Pancreas (tissue), 10 donors: Measurements from ENCODE around the gene GLIPR1L2. TPM values are rescaled to one million over a fixed set of nuclear protein-coding genes. Genes with fewer than 3 reads are reported as not detected.

Source experiments
- ATAC-seq, 4 donors: fragments of 200-7000 bp; cut with Tn5 transposase; one replicate each; pipeline versions ENCODE4 v1.8.0 to v1.9.1; 2020; ENCODE audit warnings: mild to moderate bottlenecking in 4 of 4, moderate library complexity in 4 of 4
- DNase-seq, 6 donors: peaks; one replicate each; pipeline ENCODE4 v3.0.0-alpha.2; 2020
- FAIRE-seq: peaks from 2 replicates; lab custom pipeline; 2012; peaks lifted over from hg19 to GRCh38; lab: Jason Lieb, UNC
- H3K27ac ChIP-seq, 4 donors: fragments of 200-600 bp; sonication (generic); 1 replicate in 3 of 4; 2 replicates in 1 of 4; pipeline versions ENCODE4 v1.5.0 to v1.8.0; 2020
- H3K27me3 ChIP-seq, 4 donors: fragments of 200-600 bp; one replicate each; pipeline ENCODE4 v1.8.0; 2021
- H3K36me3 ChIP-seq, 3 donors: fragments of 200-600 bp; sonication (generic) in 1 of 3; one replicate each; pipeline versions ENCODE4 v1.5.0 to v1.8.0; 2020 to 2021
- H3K4me1 ChIP-seq, 3 donors: fragments of 200-600 bp; one replicate each; pipeline ENCODE4 v1.8.0; 2021
- H3K4me3 ChIP-seq, 4 donors: fragments of 200-600 bp; sonication (generic) in 2 of 4; one replicate each; pipeline versions ENCODE4 v1.5.0 to v1.8.0; 2020 to 2021
- H3K9me3 ChIP-seq, 4 donors: fragments of 200-600 bp; one replicate each; pipeline ENCODE4 v1.8.0; 2021
- CTCF ChIP-seq, 4 donors: fragments of 200-600 bp; sonication (generic) in 3 of 4; IDR thresholded peaks; one replicate each; pipeline versions ENCODE4 v1.5.0 to v1.8.0; 2021; ENCODE audit warnings: antibody characterized with exemption in 4 of 4
- WGBS, 2 donors: extraction: QIAGEN DNeasy Blood & Tissue Kit; methylation state at CpG; one replicate each; pipeline ENCODE4 v1.1.7; 2013; 5-methylcytosine and 5-hydroxymethylcytosine counted together
- intact Hi-C, 3 donors: fragments of 100-400 bp; cut with DNase I; formaldehyde crosslinking; loops; one replicate each; pipeline versions ENCODE4 v1.11.1 to v1.14.2; 2022
- polyA plus RNA-seq, 2 donors: library from polyadenylated mRNA; stranded (reverse); fragments of 200-250 nt; gene quantifications; one replicate each; pipeline ENCODE4 v1.2.3, GENCODE V29; 2013
- total RNA-seq, 6 donors: library from RNA; stranded (reverse); fragmentation: NEBNext Ultra II Directional in 4 of 6; extraction: Animal tissue kit (Norgen Biotek cat#: 25700) in 4 of 6; gene quantifications; one replicate each; pipeline versions ENCODE4 v1.2.1 to v1.2.4, GENCODE V29; 2021 to 2023
- donor health status: healthy with polysubstance abuse.
- donor health status: DM: no; HTN: no; CAD: no; lungs with moderate emphysema.
- donor health status: DM: no; HTN: no; CAD: no.
- donor health status: control.
- donor health status: control.
- donor health status: Bipolar disorder and iron deficiency.
- donor health status: DM: yes; HTN: yes; CAD: no.
- donor health status: DM: no; HTN: no; CAD: no.
- donor health status: DM: no; HTN: no; CAD: no.
- donor health status: DM: yes; HTN: yes; CAD: no.

Gene GLIPR1L2
- total and polyA plus RNA-seq, 8 donors = 0.33 to 1.2 (median 0.47) TPM; not detected in 1

- Histone ChIP-seq H3K27me3 (no peaks in the 10 kb centered on the region), H3K27ac (peak overlapping the region in 2 of 4 donors; percentile 14 to 44), H3K36me3 (no peaks in the 10 kb centered on the region), H3K9me3 (no peaks in the 10 kb centered on the region), H3K4me3 (no peak overlapping the region), H3K4me1 (no peaks in the 10 kb centered on the region)
- TF ChIP-seq CTCF (IDR thresholded peaks at IDR 0.05) = no peak
- no peak for FAIRE-seq
- no peak for DNase-seq
- peak in 2 of 4 donors; percentile 18 to 30 for ATAC-seq
- 58 to 67% methylated on average over 5 of the region's 5 CpGs for WGBS, 2 donors
- intact Hi-C loops = no loop called here
Measured at GRCh38 chr12:75478116-75478794, 87.4 kb downstream of the GLIPR1L2 start.

GRCh38 chr12:75479963-75480461, 89.1 kb downstream of the GLIPR1L2 start:
- Histone ChIP-seq H3K9me3 (no peaks in the 10 kb centered on the region), H3K36me3 (no peaks in the 10 kb centered on the region), H3K27ac (peak overlapping the region in 2 of 4 donors; percentile 66 to 67), H3K27me3 (no peaks in the 10 kb centered on the region), H3K4me1 (no peaks in the 10 kb centered on the region), H3K4me3 (peak overlapping the region in 2 of 4 donors; percentile 21 to 46)
- intact Hi-C loops = no loop called here
- ATAC-seq (peak; percentile 27 to 67 (median 64)), FAIRE-seq (no peak), DNase-seq (no peak)
- 12 to 15% methylated on average over 2 of the region's 2 CpGs for WGBS, 2 donors
- TF ChIP-seq CTCF (IDR thresholded peaks at IDR 0.05) = no peak

- H3K27me3 ChIP-seq = no peaks in the 10 kb centered on the region
- no peaks in the 10 kb centered on the region for H3K9me3 ChIP-seq
- no peaks in the 10 kb centered on the region for H3K36me3 ChIP-seq
- H3K27ac ChIP-seq = peak within 1 kb of the TSS in 2 of 4 donors; percentile 66 to 67
- 14 to 17% methylated on average over 8 of the region's 8 CpGs for WGBS, 2 donors
- H3K4me3 ChIP-seq = peak within 1 kb of the TSS in 3 of 4 donors; percentile 5 to 46 (median 21)
- intact Hi-C loops = no loop called here
- H3K4me1 ChIP-seq = no peaks in the 10 kb centered on the region
- FAIRE-seq (no peak), ATAC-seq (peak; percentile 78 to 87 (median 86)), DNase-seq (peak; percentile 14 to 60 (median 48))
- no peak for TF ChIP-seq CTCF (IDR thresholded peaks at IDR 0.05)
Measured at GRCh38 chr12:75480469-75480949, 89.6 kb downstream of the GLIPR1L2 start, which contains the start of gene GLIPR1. Gene GLIPR1, plus strand, starts transcription at chr12:75480755. Its CDS starts 126 bp downstream, at chr12:75480881.

- Histone ChIP-seq H3K4me1 (no peaks in the 10 kb centered on the region), H3K27ac (peak overlapping the region in 2 of 4 donors; percentile 66 to 67), H3K9me3 (no peaks in the 10 kb centered on the region), H3K36me3 (no peaks in the 10 kb centered on the region), H3K27me3 (no peaks in the 10 kb centered on the region), H3K4me3 (peak overlapping the region in 3 of 4 donors; percentile 5 to 46 (median 21))
- no peak for TF ChIP-seq CTCF (IDR thresholded peaks at IDR 0.05)
- peak; percentile 4 to 45 (median 28) for ATAC-seq
- intact Hi-C loops = no loop called here
- DNase-seq = no peak
- FAIRE-seq = no peak
- 26 to 36% methylated on average over 5 of the region's 5 CpGs for WGBS, 2 donors
Measured at GRCh38 chr12:75481013-75481705, 90.3 kb downstream of the GLIPR1L2 start.
